GM23248 (cell line): Measurements from ENCODE around the gene GRID2.

Experiments used
- EZH2 ChIP-seq: fragments of 200-600 bp; sonication (generic); IDR thresholded peaks from 2 replicates; pipeline ENCODE4 v1.6.1; 2018; ENCODE audit warnings: antibody characterized with exemption, mild to moderate bottlenecking; ENCODE audit not compliant: insufficient read depth, poor library complexity, severe bottlenecking
- EZH2phosphoT487 ChIP-seq: fragments of 200-600 bp; sonication (generic); IDR thresholded peaks from 2 replicates; pipeline ENCODE4 v1.6.1; 2018; ENCODE audit warnings: antibody characterized with exemption, moderate library complexity, mild to moderate bottlenecking, low read depth; ENCODE audit not compliant: insufficient read depth

GRCh38 chr4:93127489-93127888, 823.7 kb downstream of the GRID2 start:
- TF ChIP-seq EZH2 (no peak), EZH2phosphoT487 (no peak)
